ENCODE measurements around the gene DDX52.

Gene DDX52

DNA sequence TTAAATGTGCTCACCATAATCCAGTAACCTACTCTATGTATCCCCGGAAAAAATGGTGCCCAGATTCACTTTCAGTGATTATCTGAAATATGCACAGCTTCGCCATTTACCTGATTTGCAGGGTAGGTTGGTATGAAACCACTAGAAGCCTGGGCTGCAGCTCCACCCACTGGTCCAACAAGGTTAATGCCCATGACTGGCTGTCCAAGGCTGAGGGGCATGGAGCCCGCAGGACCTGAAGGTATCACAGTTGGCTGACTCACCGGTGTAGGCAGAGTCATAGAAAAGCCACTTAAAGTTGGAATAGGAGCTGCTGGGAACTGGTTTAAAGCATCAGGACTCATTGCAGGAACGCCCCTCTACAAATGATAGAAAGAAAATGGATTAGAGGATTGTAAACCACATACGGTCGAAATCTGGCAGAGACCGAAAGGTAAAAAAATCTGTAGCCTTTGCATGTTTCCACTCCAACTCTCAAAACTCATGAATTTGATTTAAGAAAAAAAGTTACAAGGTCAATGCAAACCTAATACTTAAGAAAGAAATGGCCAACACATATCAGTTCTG is 72.6 kb downstream of the DDX52 start:
- no peak for DNase-seq

GRCh38 chr17:37568350-37569053 is 74.7 kb downstream of the DDX52 start:
- no peak for DNase-seq

DNA sequence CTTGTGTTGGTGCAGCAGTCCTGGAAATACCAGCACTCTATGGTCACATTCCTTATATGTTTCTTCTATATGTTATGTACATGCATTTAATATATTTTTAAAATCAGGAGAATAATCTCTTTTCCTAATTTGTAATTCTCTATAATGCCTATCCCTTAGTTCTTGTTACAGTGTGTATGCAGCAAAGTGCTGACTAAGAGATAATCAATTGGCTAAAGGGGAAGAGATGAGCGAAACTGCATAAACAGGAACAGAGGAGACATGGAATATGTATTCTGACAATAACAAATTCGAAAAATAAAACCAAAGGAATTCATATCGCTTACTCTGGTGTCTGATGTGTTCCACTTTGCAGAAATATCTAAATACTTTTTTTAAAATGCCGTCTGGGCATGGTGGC is 75.7 kb downstream of the DDX52 start:
- no peak for DNase-seq

- DNase-seq: no peak
Measured at GRCh38 chr17:37567137-37567536, 76.1 kb downstream of the DDX52 start.

- no peak for DNase-seq
Measured at GRCh38 chr17:37564252-37564651, 79.0 kb downstream of the DDX52 start.

GRCh38 chr17:37562016-37562745 is 81.1 kb downstream of the DDX52 start:
- DNase-seq: no peak
